Central memory CD8-positive, alpha-beta T cell (primary cell): ENCODE data around the gene SLC23A1.
"Not testable (repeated sequence)": the region's sequence is repeated elsewhere in the genome, so short reads cannot be mapped to it uniquely, and the experiment has no call there.

Experiments used
- ATAC-seq: fragments of 150-1000 bp; cut with Tn5 transposase; replicated peaks from 2 replicates; pipeline ENCODE4 v1.10.0; 2022; ENCODE audit warnings: mild to moderate bottlenecking, moderate FRiP score, moderate number of reproducible peaks; ENCODE audit not compliant: poor library complexity, severe bottlenecking; ENCODE audit errors: extremely low read depth
- DNase-seq, 2 donors: peaks; one replicate each; pipeline ENCODE4 v3.0.0; 2021; ENCODE audit warnings: low spot score in 2 of 2
- H3K27ac Mint-ChIP-seq: one replicate; pipeline ENCODE4 v1.8.0; 2022; ENCODE audit warnings: low read depth, mild to moderate bottlenecking, moderate library complexity, mixed read lengths
- H3K27me3 Mint-ChIP-seq: one replicate; pipeline ENCODE4 v1.8.0; 2022; ENCODE audit warnings: mixed read lengths
- H3K36me3 Mint-ChIP-seq: one replicate; pipeline ENCODE4 v1.8.0; 2022; ENCODE audit warnings: mild to moderate bottlenecking, moderate library complexity, mixed read lengths; ENCODE audit not compliant: insufficient read depth
- H3K4me1 Mint-ChIP-seq: one replicate; pipeline ENCODE4 v1.8.0; 2022; ENCODE audit warnings: mixed read lengths
- H3K4me3 Mint-ChIP-seq: one replicate; pipeline ENCODE4 v1.8.0; 2022; ENCODE audit warnings: mild to moderate bottlenecking, moderate library complexity, mixed read lengths
- H3K9me3 Mint-ChIP-seq: one replicate; pipeline ENCODE4 v1.8.0; 2022; ENCODE audit warnings: mixed read lengths

SLC23A1 gene

DNA sequence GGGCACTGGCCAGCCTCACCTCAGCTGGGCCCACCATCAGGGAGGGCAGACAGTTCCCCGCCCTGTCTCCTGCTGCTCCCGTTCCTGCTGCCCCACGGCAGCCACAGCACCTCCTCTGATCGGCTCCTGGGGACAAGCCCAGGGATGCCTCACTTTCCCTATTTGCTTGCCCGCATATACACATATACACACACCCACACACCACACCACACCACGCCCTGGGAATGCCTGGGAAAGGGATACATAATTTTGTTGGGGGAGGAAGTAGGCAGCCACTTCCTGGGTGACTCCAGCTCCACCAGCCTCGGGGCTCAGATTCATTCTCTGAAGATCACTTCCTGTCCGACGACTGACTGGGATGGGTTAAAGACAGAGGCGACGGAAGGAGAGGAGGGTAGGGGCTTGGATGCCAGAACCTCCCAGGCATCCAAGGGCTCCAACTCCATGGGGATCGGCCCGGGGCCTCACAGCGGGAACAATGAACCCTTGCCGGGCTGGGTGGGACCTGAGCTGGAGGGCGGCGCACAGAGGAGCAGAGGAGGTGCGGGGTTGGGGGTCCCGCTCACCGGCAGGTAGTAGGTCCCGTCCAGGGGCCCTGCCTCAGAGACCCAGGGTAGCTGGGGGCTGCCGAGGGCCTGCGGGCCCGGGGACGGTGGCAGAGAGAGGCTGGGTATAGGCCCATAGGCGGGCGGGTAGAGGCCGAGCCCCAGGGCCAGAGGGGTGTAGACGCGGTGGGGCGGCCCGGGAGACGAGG lies 8.7 kb upstream of the SLC23A1 start:
- Mint-ChIP-seq H3K27me3 (no peaks in the 10 kb centered on the region), H3K9me3 (no peaks in the 10 kb centered on the region), H3K4me3 (peak overlapping the region; percentile 87), H3K27ac (peak overlapping the region; percentile 93), H3K4me1 (peaks cover 40% of the 10 kb centered on the region), H3K36me3 (peaks cover 21% of the 10 kb centered on the region)
- ATAC-seq: peak; percentile 1
- no peak for DNase-seq

DNA sequence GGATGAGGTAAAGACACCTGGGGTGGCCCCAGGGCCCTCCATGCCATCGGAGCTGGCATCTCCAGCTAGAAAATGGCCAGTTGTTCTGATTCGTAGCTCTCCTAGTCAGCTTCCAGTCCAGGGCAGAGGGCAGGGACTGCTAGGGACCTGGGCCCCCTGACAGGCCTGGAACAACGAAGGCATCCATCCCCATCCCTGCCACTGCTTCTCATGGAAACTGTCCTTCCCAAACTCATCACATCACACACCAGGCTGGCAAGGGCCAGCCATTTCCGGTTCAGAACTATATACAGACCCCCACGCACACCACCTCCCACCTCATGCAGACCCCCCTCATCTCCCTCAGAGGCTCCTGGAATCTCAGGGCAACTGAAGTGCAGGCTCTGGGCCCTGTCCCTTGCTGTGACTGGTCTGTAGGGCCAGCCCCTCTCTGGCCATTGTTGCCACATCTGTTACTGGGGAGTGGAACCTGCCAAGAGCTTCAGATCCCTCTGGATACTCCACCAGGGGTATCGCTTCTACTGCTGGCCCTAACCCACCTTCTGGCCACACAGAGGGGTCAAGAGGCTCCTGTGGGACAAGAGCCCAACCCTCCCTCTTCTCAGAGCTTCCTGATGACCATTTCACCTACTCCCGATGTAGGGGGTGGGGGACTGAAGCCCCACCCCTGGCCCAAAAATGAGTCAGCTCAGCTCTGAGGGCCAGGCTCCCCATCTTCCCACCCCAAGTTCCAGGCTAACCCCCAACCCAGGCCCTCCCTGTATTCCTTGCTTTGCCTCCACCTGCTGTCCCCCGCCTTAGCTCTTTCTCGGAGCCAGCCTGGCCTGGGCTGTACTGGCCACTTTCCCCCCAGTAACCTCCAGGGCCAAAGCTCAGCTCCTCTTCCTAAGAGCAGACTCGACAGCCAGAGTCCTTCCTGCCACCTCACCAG lies 7.8 kb upstream of the SLC23A1 start:
- Mint-ChIP-seq H3K27ac (peak overlapping the region; percentile 93), H3K9me3 (no peaks in the 10 kb centered on the region), H3K4me3 (peak overlapping the region; percentile 87), H3K4me1 (peaks cover 49% of the 10 kb centered on the region), H3K27me3 (no peaks in the 10 kb centered on the region), H3K36me3 (peaks cover 21% of the 10 kb centered on the region)
- ATAC-seq (no peak), DNase-seq (no peak)

DNA sequence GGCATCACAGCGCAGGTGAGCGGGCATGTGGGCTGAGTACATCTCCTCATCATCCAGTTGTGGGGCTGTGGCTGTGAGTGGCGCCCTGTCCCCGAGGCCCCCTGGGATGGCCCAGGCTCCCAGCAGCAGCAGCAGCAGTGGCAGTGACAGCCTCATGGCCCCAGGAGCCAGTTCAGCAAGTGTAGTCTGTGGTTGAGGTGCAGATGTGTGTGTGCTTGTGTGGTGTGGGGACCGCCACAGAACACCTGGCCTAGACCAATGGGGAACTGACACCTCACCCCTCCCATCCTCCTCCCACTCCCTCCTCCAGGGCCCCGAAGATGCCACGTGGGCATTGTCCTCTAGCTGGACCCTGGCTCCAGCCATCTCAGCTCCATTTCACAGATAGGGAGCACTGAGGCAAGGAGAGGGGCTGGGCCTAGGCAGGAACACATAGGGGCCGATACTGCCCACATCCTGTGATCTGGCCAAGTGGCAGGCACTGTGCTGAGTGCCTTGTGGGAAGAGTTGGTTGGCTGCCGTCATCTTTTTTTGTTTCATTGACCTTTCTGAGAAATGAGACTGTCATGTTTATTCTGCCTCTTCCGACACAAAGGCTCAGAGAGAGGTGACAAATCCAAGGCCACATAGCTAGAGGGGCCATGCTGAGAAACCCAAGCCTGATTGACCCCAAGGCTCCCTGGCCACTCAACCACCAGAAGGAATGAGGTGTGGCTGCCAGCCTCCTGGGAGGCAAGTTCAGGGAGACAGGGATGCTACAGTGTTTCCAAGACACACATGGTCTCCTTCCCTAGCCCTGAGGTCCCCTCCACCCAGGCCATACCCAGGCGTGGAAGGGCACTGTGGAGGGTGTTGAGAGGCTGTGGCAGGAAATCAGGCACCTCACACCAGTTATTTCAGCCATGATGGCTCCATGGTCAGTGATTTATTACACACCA lies 6.9 kb upstream of the SLC23A1 start, which contains the start of gene MZB1:
MZB1 (minus strand) TSS at position 213 of the 938 bp plus-strand sequence; CDS start at position 156, 57 bp downstream.
- H3K4me3 Mint-ChIP-seq: peak within 1 kb of the TSS; percentile 70
- ATAC-seq: peak; percentile 77
- H3K9me3 Mint-ChIP-seq: no peaks in the 10 kb centered on the region
- DNase-seq: peak; percentile 41 to 81
- peaks cover 23% of the 10 kb centered on the region for H3K36me3 Mint-ChIP-seq
- peaks cover 55% of the 10 kb centered on the region for H3K4me1 Mint-ChIP-seq
- H3K27me3 Mint-ChIP-seq: no peaks in the 10 kb centered on the region
- H3K27ac Mint-ChIP-seq: peak within 1 kb of the TSS; percentile 93

DNA sequence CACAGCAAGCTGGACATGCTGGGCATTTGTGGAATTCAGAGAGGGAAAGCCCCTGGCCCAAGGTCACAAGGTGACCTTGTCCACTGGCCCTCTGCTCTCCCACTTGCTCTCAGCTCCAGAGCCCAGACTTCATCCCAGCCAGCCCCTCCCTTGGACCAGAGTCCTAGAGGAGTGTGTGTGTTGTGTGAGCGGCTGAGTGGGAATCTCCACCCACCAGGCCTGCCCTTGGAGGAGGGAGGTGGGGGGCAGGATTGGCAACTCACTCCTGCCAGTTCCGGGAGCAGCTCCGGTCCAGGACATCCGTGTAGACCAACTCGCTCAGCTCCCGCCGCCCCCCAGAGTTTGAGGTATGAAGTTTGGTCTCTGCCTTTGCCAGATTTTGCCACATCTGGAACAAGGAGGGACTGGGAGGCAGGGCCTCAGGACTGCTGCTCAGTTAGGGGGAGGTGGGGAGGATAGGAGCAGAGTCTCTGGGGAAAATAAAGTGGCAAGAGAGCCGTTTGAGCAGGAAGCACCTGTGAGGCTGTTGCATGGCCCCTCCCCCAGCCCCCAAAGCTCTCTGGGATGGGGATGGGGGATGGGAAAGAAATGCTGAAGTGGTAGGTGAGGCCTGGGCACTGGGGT lies 5.2 kb upstream of the SLC23A1 start:
- no peaks in the 10 kb centered on the region for H3K27me3 Mint-ChIP-seq
- H3K36me3 Mint-ChIP-seq: peaks cover 21% of the 10 kb centered on the region
- H3K27ac Mint-ChIP-seq: no peak overlapping the region
- H3K4me1 Mint-ChIP-seq: peaks cover 64% of the 10 kb centered on the region
- DNase-seq (no peak), ATAC-seq (no peak)
- H3K4me3 Mint-ChIP-seq: no peak overlapping the region
- H3K9me3 Mint-ChIP-seq: no peaks in the 10 kb centered on the region

DNA sequence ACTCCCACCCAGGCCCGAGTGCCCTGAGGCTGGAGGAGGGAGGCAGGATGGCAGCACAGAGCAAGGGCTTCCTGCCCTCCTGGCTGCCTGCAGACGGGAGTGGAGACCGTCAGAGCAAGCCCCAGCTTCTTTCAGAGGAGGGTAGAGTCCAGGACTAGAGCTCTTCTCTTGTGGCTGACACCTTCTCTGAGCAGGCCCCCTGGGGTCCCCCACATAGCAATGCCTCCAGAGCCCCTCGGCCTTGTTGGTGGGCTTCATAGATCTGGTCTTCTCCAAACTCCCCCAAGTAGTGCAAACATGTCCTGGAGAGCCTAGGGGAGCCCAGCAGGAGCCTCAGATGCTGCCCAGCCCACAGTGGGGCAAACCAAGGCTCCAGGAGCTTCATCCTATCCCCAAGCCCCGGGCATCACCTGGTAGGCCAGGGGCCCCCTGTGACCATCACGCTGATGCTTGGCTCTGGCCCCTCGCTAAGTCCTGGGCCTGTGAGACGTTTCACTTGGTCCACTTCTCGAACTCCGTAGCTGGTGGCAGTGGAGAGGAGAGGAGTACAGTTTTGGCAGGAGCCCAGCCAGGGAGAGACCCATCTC lies 4.6 kb upstream of the SLC23A1 start:
- Mint-ChIP-seq H3K9me3 (no peaks in the 10 kb centered on the region), H3K27me3 (no peaks in the 10 kb centered on the region), H3K4me3 (no peak overlapping the region), H3K27ac (no peak overlapping the region), H3K4me1 (peaks cover 58% of the 10 kb centered on the region), H3K36me3 (peaks cover 20% of the 10 kb centered on the region)
- no peak for ATAC-seq
- DNase-seq: no peak

DNA sequence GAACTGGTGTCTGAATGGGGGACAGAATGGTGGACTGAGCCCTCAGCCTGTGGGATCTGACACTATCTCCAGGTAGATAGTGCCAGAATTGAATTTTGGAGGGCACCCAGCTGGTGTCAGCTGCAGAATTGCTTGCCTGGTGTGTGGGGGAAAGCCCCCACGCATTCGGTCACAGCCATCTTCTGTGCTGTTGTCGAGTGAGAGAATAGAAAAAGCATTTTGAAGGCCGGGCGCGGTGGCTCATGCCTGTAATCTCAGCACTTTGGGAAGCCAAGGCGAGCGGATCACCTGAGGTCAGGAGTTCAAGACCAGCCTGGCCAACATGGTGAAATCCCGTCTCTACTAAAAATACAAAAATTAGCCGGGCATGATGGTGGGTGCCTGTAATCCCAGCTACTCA lies 3.9 kb upstream of the SLC23A1 start:
- DNase-seq, H3K4me3 Mint-ChIP-seq, H3K27me3 Mint-ChIP-seq, H3K27ac Mint-ChIP-seq, ATAC-seq, H3K9me3 Mint-ChIP-seq: not testable (repeated sequence)
- Mint-ChIP-seq H3K4me1 (peaks cover 55% of the 10 kb centered on the region), H3K36me3 (peaks cover 20% of the 10 kb centered on the region)

DNA sequence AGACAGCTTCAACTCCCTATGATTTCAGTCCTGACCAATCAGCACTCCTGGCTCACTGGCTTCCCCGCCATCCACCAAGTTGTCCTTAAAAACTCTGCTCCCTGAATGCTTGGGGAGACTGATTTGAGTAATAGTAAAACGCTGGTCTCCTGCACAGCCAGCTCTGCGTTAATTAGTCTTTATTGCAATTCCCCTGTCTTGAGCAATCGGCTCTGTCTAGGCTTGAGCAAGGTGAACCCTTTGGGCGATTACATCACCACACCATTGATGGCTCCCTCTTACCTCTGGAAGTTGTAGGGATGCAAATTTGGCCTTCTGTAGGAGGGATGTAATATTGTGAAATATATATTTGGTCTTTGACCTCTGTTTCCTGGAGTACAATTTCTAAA lies 2.9 kb upstream of the SLC23A1 start:
- DNase-seq (no peak), ATAC-seq (no peak)
- Mint-ChIP-seq H3K27ac (no peak overlapping the region), H3K9me3 (no peaks in the 10 kb centered on the region), H3K36me3 (peaks cover 14% of the 10 kb centered on the region), H3K4me3 (no peak overlapping the region), H3K27me3 (no peaks in the 10 kb centered on the region), H3K4me1 (peaks cover 46% of the 10 kb centered on the region)

DNA sequence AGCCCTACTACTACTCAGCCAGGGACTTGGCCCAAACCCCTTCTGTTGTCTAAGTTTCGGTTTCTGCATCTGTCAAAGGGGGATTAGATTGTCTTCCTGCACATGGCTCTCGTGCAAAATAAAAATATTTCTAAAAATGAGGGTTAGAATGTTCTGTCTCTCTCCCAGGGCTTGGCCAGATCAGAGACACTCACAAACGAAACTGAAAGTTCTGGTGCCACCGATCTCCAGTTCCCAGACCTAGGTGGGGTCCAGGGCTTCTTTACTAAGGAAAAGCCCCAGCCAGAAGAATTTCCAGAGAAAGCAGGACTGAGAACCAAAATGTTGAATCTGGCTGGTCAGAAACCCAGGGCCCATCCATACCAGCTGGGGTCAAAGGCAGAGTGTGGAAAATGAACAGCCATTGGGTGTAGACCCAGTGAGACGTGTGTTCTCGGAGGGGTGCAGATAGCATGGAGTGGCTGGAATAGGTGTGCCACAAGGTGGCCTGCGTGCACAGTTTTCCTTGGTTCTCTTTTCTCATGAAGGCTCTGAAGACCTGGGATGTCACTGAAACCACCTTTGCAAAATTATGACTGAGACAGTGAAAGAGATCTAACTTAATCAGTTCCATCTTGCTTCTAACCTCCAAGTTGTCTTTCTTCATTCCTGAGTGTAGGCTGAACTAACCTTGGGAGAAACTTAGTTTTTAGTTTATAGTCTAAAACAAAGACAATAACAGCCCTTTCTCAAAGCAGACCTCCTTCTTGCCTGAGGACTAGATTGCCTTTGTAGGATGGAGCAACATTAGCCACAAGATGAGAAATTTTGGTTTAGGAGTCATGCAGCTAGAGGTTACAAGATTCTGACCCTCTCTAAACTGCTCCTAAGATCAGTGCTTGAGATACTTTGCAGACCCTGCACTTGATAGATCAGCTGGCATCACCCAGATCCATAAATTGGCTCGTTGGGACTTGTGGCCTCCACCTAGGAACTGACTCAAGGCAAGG lies 2.3 kb upstream of the SLC23A1 start:
- DNase-seq (no peak), ATAC-seq (no peak)
- H3K9me3 Mint-ChIP-seq: no peaks in the 10 kb centered on the region
- peak overlapping the region; percentile 80 for H3K4me3 Mint-ChIP-seq
- H3K27me3 Mint-ChIP-seq: no peaks in the 10 kb centered on the region
- peaks cover 14% of the 10 kb centered on the region for H3K36me3 Mint-ChIP-seq
- H3K4me1 Mint-ChIP-seq: peaks cover 39% of the 10 kb centered on the region
- peak overlapping the region; percentile 92 for H3K27ac Mint-ChIP-seq

DNA sequence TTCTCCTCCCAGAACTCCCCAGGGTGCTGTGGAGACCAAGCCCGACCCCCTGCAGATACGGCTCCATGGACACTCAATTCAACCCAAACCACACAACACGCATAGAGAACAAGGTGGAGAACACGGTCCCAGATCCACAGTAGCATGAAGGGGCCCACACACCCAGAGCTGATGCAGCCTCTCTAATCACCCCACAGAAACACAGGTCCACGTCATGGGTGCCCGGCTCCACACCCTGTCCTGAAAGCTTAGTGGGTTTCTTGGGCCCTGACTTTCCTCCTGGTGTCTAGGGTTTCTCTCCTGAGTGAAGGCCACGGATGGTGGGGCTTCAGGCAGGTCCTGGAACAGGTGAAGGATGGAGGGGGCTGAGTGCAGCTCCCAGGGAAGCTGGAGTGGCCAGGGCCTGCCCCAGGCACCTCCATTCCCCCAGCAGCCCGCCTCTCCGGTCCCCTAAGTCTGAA lies 1.5 kb upstream of the SLC23A1 start:
- ATAC-seq: no peak

DNA sequence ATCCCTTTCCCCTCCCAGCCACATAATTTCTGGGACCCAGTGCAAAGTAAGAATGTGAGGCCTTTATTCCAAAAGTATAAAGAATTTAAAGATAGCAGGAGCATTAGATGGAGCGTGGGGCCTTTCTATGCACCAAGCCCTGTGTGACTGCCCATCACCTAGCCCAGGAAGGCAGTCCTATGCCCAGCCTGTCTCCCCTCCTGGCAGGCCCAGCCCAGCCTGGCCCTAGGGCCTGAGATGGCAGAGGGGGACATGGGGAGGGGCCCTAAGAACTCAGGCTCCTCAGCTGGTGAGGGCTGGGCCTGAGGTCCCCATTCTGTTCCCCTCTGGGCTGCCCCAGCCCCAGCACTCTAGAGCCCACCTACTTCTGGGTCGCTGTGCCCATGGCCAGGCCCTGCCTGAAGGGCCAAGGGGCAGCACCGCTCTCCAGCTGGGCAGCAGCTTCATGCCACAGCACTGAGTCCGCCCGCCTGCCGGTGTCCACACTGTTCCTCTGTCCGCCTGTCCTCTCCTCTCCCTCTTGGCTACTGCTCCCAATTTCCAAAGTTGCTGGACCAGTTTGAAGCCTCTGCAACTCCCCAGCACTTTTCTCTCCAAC lies 995 bp upstream of the SLC23A1 start:
- Mint-ChIP-seq H3K27ac (peak overlapping the region; percentile 92), H3K9me3 (no peaks in the 10 kb centered on the region), H3K4me1 (peaks cover 26% of the 10 kb centered on the region), H3K4me3 (no peak overlapping the region), H3K36me3 (peaks cover 8% of the 10 kb centered on the region), H3K27me3 (no peaks in the 10 kb centered on the region)
- DNase-seq (no peak), ATAC-seq (no peak)

More for the DNA sequence above, 1.5 kb upstream of the SLC23A1 start:
- no peak for DNase-seq
- Mint-ChIP-seq H3K27me3 (no peaks in the 10 kb centered on the region), H3K9me3 (no peaks in the 10 kb centered on the region), H3K4me3 (peak overlapping the region; percentile 80), H3K27ac (peak overlapping the region; percentile 92), H3K36me3 (peaks cover 11% of the 10 kb centered on the region), H3K4me1 (peaks cover 31% of the 10 kb centered on the region)
